Spleen (tissue), 11 donors: ENCODE data around the gene SDK1. TPM values are rescaled to one million over a fixed set of nuclear protein-coding genes. Genes with fewer than 3 reads are reported as not detected.

ENCODE experiments used
- DNase-seq: peaks from one replicate; pipeline ENCODE4 v3.0.0-alpha.2; 2020
- H3K27ac ChIP-seq, 8 donors: fragments of 200-600 bp; sonication (generic) in 7 of 8; 1 replicate in 4 of 8; 2 replicates in 4 of 8; pipeline versions ENCODE4 v1.5.0 to v1.8.0; 2016 to 2021; ENCODE audit warnings: inconsistent platforms in 4 of 8, mild to moderate bottlenecking in 4 of 8, moderate library complexity in 1 of 8
- H3K27me3 ChIP-seq, 7 donors: fragments of 200-600 bp; sonication (generic) in 6 of 7; replicated peaks in 1 of 7; 1 replicate in 4 of 7; 2 replicates in 3 of 7; pipeline versions ENCODE4 v1.5.0 to v1.8.0; 2016 to 2021; ENCODE audit warnings: inconsistent platforms in 3 of 7, mild to moderate bottlenecking in 1 of 7
- H3K36me3 ChIP-seq, 6 donors: fragments of 200-600 bp; sonication (generic) in 5 of 6; 1 replicate in 4 of 6; 2 replicates in 2 of 6; pipeline versions ENCODE4 v1.5.0 to v1.8.0; 2016 to 2021; ENCODE audit warnings: inconsistent platforms in 2 of 6
- H3K4me1 ChIP-seq, 6 donors: fragments of 200-600 bp; sonication (generic) in 5 of 6; 1 replicate in 3 of 6; 2 replicates in 3 of 6; pipeline versions ENCODE4 v1.5.0 to v1.8.0; 2016 to 2021; ENCODE audit warnings: inconsistent platforms in 3 of 6
- H3K4me3 ChIP-seq, 8 donors: fragments of 200-600 bp; sonication (generic) in 7 of 8; 1 replicate in 4 of 8; 2 replicates in 4 of 8; pipeline versions ENCODE4 v1.5.0 to v1.8.0; 2016 to 2021; ENCODE audit warnings: inconsistent platforms in 4 of 8, mild to moderate bottlenecking in 4 of 8, moderate library complexity in 2 of 8
- H3K9me3 ChIP-seq, 8 donors: fragments of 200-600 bp; sonication (generic) in 7 of 8; 1 replicate in 4 of 8; 2 replicates in 4 of 8; pipeline versions ENCODE4 v1.5.0 to v1.8.0; 2016 to 2021; ENCODE audit warnings: inconsistent platforms in 4 of 8
- POLR2A ChIP-seq, 3 donors: fragments of 450-650 bp; IDR thresholded peaks; one replicate each; pipeline ENCODE4 v1.5.1; 2017; ENCODE audit warnings: antibody characterized with exemption in 3 of 3, mild to moderate bottlenecking in 1 of 3
- POLR2AphosphoS5 ChIP-seq, 3 donors: sonication (generic); formaldehyde crosslinking; IDR thresholded peaks; one replicate each; pipeline ENCODE4 v1.5.1; 2017; ENCODE audit warnings: antibody characterized with exemption in 3 of 3
- WGBS, 5 donors: extraction: QIAGEN DNeasy Blood & Tissue Kit in 3 of 5; methylation state at CpG; one replicate each; pipeline versions ENCODE4 v1.1.5 to v1.1.7; 2013 to 2018; 5-methylcytosine and 5-hydroxymethylcytosine counted together
- intact Hi-C: fragments of 100-400 bp; cut with DNase I; formaldehyde crosslinking; loops from one replicate; pipeline ENCODE4 v1.15.0; 2023; ENCODE audit warnings: low total_unique reads
- polyA plus RNA-seq, 3 donors: library from polyadenylated mRNA; stranded (reverse); fragments of 200-250 nt; gene quantifications; one replicate each; pipeline ENCODE4 v1.2.1, GENCODE V29; 2013
- total RNA-seq, 7 donors: library from RNA; depleted of rRNA in 3 of 7; stranded (reverse); fragments of >200 nt in 3 of 7; fragmentation: NEBNext Ultra II Directional in 4 of 7; extraction: Animal tissue kit (Norgen Biotek cat#: 25700) in 4 of 7; gene quantifications; one replicate each; pipeline versions ENCODE4 v1.1.0 to v1.2.1, GENCODE V29; 2016 to 2021
- TF ChIP-seq, protein P1 (sequence below), 11 experiments: fragments of 200-600 bp in 7 of 11; fragments of 450-650 bp in 4 of 11; sonication (generic) in 4 of 11; IDR thresholded peaks in 8 of 11; conservative IDR thresholded peaks in 3 of 11; 1 replicate in 7 of 11; 2 replicates in 4 of 11; pipeline versions ENCODE4 v1.4.0 to v1.8.0; 2016 to 2021; ENCODE audit warnings: antibody characterized with exemption in 11 of 11, inconsistent platforms in 4 of 11, mild to moderate bottlenecking in 1 of 11
- donor health status: healthy with polysubstance abuse.
- donor health status: DM: no; HTN: no; CAD: no; lungs with moderate emphysema.
- donor health status: DM: no; HTN: no; CAD: no.
- donor health status: Bipolar disorder and iron deficiency.
- donor health status: healthy.
- donor health status: DM: no; HTN: no; CAD: no.
- donor health status: DM: yes; HTN: yes; CAD: no.

Gene SDK1
- total and polyA plus RNA-seq, 10 donors, result 3.2 to 54.1 (median 35.1) TPM

DNA sequence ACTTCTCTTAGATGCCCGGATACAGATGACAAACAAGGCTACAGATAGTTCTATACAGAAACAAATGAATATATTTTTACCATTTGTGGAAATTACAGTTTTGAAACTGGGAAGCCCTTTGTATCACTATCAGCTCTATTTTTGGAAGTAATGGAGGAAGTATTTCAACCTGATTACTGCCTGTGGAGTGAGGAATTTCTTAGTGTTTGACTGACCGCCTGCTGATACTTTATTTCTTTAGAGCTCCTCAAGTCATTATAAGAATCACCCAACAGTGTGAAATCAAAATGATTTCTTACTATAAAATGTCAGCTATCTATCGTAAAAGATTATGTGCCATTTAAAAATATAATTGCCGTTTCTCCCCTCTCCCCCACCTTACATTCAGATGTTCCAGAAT lies 290.9 kb downstream of the SDK1 start:
- no peak for DNase-seq
- Histone ChIP-seq H3K27me3 (no peaks in the 10 kb centered on the region), H3K36me3 (no peaks in the 10 kb centered on the region), H3K4me1 (peaks cover 0 to 5% (median 0%) of the 10 kb centered on the region in 6 donors), H3K9me3 (peaks cover 0 to 8% (median 0%) of the 10 kb centered on the region in 8 donors), H3K27ac (no peak overlapping the region), H3K4me3 (no peak overlapping the region)
- intact Hi-C loops, result no loop called here
- TF ChIP-seq POLR2A (IDR thresholded peaks at IDR 0.05), result no peak
- TF ChIP-seq POLR2AphosphoS5 (IDR thresholded peaks at IDR 0.05), result no peak
- TF ChIP-seq, protein P1, sequence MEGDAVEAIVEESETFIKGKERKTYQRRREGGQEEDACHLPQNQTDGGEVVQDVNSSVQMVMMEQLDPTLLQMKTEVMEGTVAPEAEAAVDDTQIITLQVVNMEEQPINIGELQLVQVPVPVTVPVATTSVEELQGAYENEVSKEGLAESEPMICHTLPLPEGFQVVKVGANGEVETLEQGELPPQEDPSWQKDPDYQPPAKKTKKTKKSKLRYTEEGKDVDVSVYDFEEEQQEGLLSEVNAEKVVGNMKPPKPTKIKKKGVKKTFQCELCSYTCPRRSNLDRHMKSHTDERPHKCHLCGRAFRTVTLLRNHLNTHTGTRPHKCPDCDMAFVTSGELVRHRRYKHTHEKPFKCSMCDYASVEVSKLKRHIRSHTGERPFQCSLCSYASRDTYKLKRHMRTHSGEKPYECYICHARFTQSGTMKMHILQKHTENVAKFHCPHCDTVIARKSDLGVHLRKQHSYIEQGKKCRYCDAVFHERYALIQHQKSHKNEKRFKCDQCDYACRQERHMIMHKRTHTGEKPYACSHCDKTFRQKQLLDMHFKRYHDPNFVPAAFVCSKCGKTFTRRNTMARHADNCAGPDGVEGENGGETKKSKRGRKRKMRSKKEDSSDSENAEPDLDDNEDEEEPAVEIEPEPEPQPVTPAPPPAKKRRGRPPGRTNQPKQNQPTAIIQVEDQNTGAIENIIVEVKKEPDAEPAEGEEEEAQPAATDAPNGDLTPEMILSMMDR (IDR thresholded peaks at IDR 0.05 in 8 of 11, conservative IDR thresholded peaks at IDR 0.05 in 3 of 11), result no peak
- 84 to 95% (median 90%) methylated on average over 4 of the region's 4 CpGs for WGBS, 5 donors

- TF ChIP-seq POLR2A (IDR thresholded peaks at IDR 0.05), result no peak
- TF ChIP-seq, protein P1 (IDR thresholded peaks at IDR 0.05 in 8 of 11, conservative IDR thresholded peaks at IDR 0.05 in 3 of 11), result no peak
- no peak for TF ChIP-seq POLR2AphosphoS5 (IDR thresholded peaks at IDR 0.05)
- intact Hi-C loops, result no loop called here
- Histone ChIP-seq H3K27me3 (no peaks in the 10 kb centered on the region), H3K27ac (no peak overlapping the region), H3K4me1 (peaks cover 0 to 7% (median 0%) of the 10 kb centered on the region in 6 donors), H3K4me3 (no peak overlapping the region), H3K9me3 (peaks cover 0 to 8% (median 0%) of the 10 kb centered on the region in 8 donors), H3K36me3 (no peaks in the 10 kb centered on the region)
- DNase-seq, result no peak
- WGBS, 5 donors, result 67 to 78% (median 69%) methylated on average over 11 of the region's 11 CpGs
Measured at GRCh38 chr7:3592401-3593134, 291.5 kb downstream of the SDK1 start.

- no peaks in the 10 kb centered on the region for H3K36me3 ChIP-seq
- intact Hi-C loops, result no loop called here
Measured at GRCh38 chr7:3594901-3595300, 293.8 kb downstream of the SDK1 start.

GRCh38 chr7:3598854-3599253 lies 297.8 kb downstream of the SDK1 start:
- WGBS, 5 donors, result 84 to 91% (median 91%) methylated on average over 7 of the region's 7 CpGs

More at GRCh38 chr7:3594901-3595300, 293.8 kb downstream of the SDK1 start:
- no peak for DNase-seq
- Histone ChIP-seq H3K4me1 (peaks cover 0 to 17% (median 0%) of the 10 kb centered on the region in 6 donors), H3K27ac (no peak overlapping the region), H3K4me3 (no peak overlapping the region), H3K9me3 (peaks cover 0 to 8% (median 0%) of the 10 kb centered on the region in 8 donors), H3K27me3 (no peaks in the 10 kb centered on the region)
- TF ChIP-seq POLR2AphosphoS5 (IDR thresholded peaks at IDR 0.05) (no peak), POLR2A (IDR thresholded peaks at IDR 0.05) (no peak)
- TF ChIP-seq, protein P1 (IDR thresholded peaks at IDR 0.05 in 8 of 11, conservative IDR thresholded peaks at IDR 0.05 in 3 of 11), result no peak
- WGBS, 5 donors, result 92 to 99% (median 95%) methylated on average over 4 of the region's 4 CpGs

More at GRCh38 chr7:3598854-3599253, 297.8 kb downstream of the SDK1 start:
- H3K27ac ChIP-seq, result peak overlapping the region in 3 of 8 donors; percentile 69 to 89 (median 80)
- H3K27me3 ChIP-seq, result no peaks in the 10 kb centered on the region
- no peak overlapping the region for H3K4me3 ChIP-seq
- no peak for DNase-seq
- intact Hi-C loops, result no loop called here
- peaks cover 0 to 27% (median 4%) of the 10 kb centered on the region in 8 donors for H3K9me3 ChIP-seq
- TF ChIP-seq, protein P1 (IDR thresholded peaks at IDR 0.05 in 8 of 11, conservative IDR thresholded peaks at IDR 0.05 in 3 of 11), result no peak
- TF ChIP-seq POLR2A (IDR thresholded peaks at IDR 0.05), result no peak
- no peak for TF ChIP-seq POLR2AphosphoS5 (IDR thresholded peaks at IDR 0.05)
- H3K4me1 ChIP-seq, result peaks cover 0 to 17% (median 0%) of the 10 kb centered on the region in 6 donors
- H3K36me3 ChIP-seq, result no peaks in the 10 kb centered on the region
